Body of pancreas (tissue), 4 donors: ENCODE measurements around the gene EDEM1. TPM values are rescaled to one million over a fixed set of nuclear protein-coding genes. Genes with fewer than 3 reads are reported as not detected.
A peak's percentile ranks its signal among the peaks of the same experiment; 100 is the strongest.

Experiments
- ATAC-seq: fragments of 150-250 bp; one replicate; pipeline ENCODE4 v1.9.1; 2016
- DNase-seq, 4 donors: peaks; one replicate each; pipeline ENCODE4 v3.0.0-alpha.2; 2019
- H3K27ac ChIP-seq, 4 donors: fragments of 200-600 bp; sonication (generic); 1 replicate in 3 of 4; 2 replicates in 1 of 4; pipeline versions ENCODE4 v1.5.1 to v1.6.1; 2016 to 2019; ENCODE audit warnings: mild to moderate bottlenecking in 1 of 4, mixed read lengths in 1 of 4, moderate library complexity in 1 of 4
- H3K27me3 ChIP-seq, 2 donors: fragments of 200-600 bp; sonication (generic); one replicate each; pipeline ENCODE4 v1.6.0; 2016; ENCODE audit warnings: mild to moderate bottlenecking in 1 of 2
- H3K36me3 ChIP-seq, 2 donors: fragments of 200-600 bp; sonication (generic); replicated peaks in 1 of 2; 2 replicates each; pipeline ENCODE4 v1.5.1; 2016; ENCODE audit warnings: low read depth in 2 of 2; ENCODE audit not compliant: insufficient read depth in 1 of 2
- H3K4me1 ChIP-seq: fragments of 200-600 bp; sonication (generic); one replicate; pipeline ENCODE4 v1.6.0; 2016
- H3K4me3 ChIP-seq, 2 donors: fragments of 200-600 bp; sonication (generic); 1 replicate in 1 of 2; 2 replicates in 1 of 2; pipeline ENCODE4 v1.5.1; 2016 to 2019
- H3K9me3 ChIP-seq, 3 donors: fragments of 200-600 bp; sonication (generic); 1 replicate in 2 of 3; 2 replicates in 1 of 3; pipeline ENCODE4 v1.5.1; 2016
- POLR2A ChIP-seq, 3 donors: fragments of 450-650 bp; IDR thresholded peaks; one replicate each; pipeline ENCODE4 v1.6.1; 2016; ENCODE audit warnings: antibody characterized with exemption in 3 of 3, mild to moderate bottlenecking in 2 of 3
- WGBS, 2 donors: methylation state at CpG; one replicate each; pipeline ENCODE4 v1.1.5; 2017; 5-methylcytosine and 5-hydroxymethylcytosine counted together
- intact Hi-C: fragments of 100-400 bp; cut with DNase I; formaldehyde crosslinking; loops from one replicate; pipeline ENCODE4 v1.15.1; 2023
- total RNA-seq, 2 donors: library from RNA; depleted of rRNA; stranded (reverse); fragments of >200 nt; gene quantifications; one replicate each; pipeline ENCODE4 v1.1.0, GENCODE V29; 2016
- TF ChIP-seq, protein P1 (sequence below), 7 experiments: fragments of 450-650 bp in 4 of 7; fragments of 200-600 bp in 3 of 7; sonication (generic) in 3 of 7; IDR thresholded peaks; one replicate each; pipeline ENCODE4 v1.5.1; 2016 to 2019; ENCODE audit warnings: antibody characterized with exemption in 7 of 7

The EDEM1 gene
- total RNA-seq, 2 donors from 2014 or later, result 23.9 to 46.1 TPM

- intact Hi-C loops, result no loop called here
- Histone ChIP-seq H3K4me3 (no peak overlapping the region), H3K27me3 (no peaks in the 10 kb centered on the region), H3K9me3 (no peaks in the 10 kb centered on the region), H3K27ac (no peak overlapping the region), H3K36me3 (peaks cover 0 to 3% of the 10 kb centered on the region in 2 donors), H3K4me1 (no peaks in the 10 kb centered on the region)
- 80 to 91% methylated on average over 10 to 11 of the region's 13 CpGs for WGBS, 2 donors
- ATAC-seq (no peak), DNase-seq (no peak)
- TF ChIP-seq, protein P1, sequence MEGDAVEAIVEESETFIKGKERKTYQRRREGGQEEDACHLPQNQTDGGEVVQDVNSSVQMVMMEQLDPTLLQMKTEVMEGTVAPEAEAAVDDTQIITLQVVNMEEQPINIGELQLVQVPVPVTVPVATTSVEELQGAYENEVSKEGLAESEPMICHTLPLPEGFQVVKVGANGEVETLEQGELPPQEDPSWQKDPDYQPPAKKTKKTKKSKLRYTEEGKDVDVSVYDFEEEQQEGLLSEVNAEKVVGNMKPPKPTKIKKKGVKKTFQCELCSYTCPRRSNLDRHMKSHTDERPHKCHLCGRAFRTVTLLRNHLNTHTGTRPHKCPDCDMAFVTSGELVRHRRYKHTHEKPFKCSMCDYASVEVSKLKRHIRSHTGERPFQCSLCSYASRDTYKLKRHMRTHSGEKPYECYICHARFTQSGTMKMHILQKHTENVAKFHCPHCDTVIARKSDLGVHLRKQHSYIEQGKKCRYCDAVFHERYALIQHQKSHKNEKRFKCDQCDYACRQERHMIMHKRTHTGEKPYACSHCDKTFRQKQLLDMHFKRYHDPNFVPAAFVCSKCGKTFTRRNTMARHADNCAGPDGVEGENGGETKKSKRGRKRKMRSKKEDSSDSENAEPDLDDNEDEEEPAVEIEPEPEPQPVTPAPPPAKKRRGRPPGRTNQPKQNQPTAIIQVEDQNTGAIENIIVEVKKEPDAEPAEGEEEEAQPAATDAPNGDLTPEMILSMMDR (IDR thresholded peaks at IDR 0.05), result no peak
- TF ChIP-seq POLR2A (IDR thresholded peaks at IDR 0.05), result no peak
These were observed 34.9 kb downstream of the EDEM1 start for GRCh38 chr3:5222283-5223005.

GRCh38 chr3:5226783-5227182 is 39.3 kb downstream of the EDEM1 start:
- H3K27ac ChIP-seq, result no peak overlapping the region
- DNase-seq, result no peak
- WGBS, 2 donors, result 33 to 38% methylated on average over 6 of the region's 6 CpGs
- ATAC-seq, result no peak
- TF ChIP-seq POLR2A (IDR thresholded peaks at IDR 0.05), result no peak
- TF ChIP-seq, protein P1 (IDR thresholded peaks at IDR 0.05), result peak in 5 of 7 experiments; percentile 12 to 51 (median 40)
- no peaks in the 10 kb centered on the region for H3K9me3 ChIP-seq
- H3K36me3 ChIP-seq, result no peaks in the 10 kb centered on the region
- no peaks in the 10 kb centered on the region for H3K4me1 ChIP-seq
- intact Hi-C loops, result no loop called here
- no peaks in the 10 kb centered on the region for H3K27me3 ChIP-seq
- no peak overlapping the region for H3K4me3 ChIP-seq

DNA sequence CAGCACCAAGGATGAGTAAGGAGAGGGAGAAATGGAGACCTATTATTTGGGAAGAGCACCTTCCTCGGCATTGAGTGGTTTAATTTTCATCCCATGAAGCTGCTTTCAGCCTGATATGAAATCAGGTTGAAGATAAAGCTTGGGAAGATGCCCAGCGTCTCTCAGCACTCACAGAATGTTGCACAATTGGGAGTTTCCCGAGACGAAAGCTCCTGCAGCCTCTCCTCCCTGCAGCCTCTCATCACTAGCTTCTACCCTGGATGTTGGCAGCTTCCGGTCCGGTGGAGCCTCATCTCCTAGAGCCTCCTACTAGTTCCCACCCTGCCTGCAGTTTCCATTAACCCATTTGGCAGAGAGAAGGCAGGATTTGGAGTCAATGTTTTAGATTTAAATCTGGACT is 40.3 kb downstream of the EDEM1 start:
- DNase-seq (no peak), ATAC-seq (no peak)
- TF ChIP-seq POLR2A (IDR thresholded peaks at IDR 0.05), result no peak
- TF ChIP-seq, protein P1 (IDR thresholded peaks at IDR 0.05), result no peak
- 41 to 44% methylated on average over 6 of the region's 6 CpGs for WGBS, 2 donors
- Histone ChIP-seq H3K36me3 (no peaks in the 10 kb centered on the region), H3K4me3 (no peak overlapping the region), H3K4me1 (no peaks in the 10 kb centered on the region), H3K27ac (no peak overlapping the region), H3K27me3 (no peaks in the 10 kb centered on the region), H3K9me3 (no peaks in the 10 kb centered on the region)
- intact Hi-C loops, result no loop called here

DNA sequence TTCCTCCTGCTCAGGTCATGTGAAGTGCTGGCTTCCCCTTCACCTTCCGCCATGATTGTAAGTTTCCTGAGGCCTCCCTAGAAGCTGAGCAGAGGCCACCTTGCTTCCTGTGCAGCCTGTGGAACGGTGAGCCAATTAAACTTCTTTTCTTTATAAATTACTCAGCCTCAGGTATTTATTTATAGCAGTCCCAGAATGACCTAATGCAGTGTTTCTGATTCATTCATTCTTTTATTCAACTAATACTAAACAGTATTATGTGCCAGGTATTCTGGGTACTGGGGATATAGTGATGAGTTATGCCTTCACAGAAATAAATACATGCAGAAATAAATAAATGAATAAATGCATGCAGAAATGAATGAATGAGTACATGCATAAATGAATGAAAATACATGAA is 41.9 kb downstream of the EDEM1 start:
- no peaks in the 10 kb centered on the region for H3K4me1 ChIP-seq
- intact Hi-C loops, result no loop called here
- TF ChIP-seq, protein P1 (IDR thresholded peaks at IDR 0.05), result no peak
- no peak for TF ChIP-seq POLR2A (IDR thresholded peaks at IDR 0.05)
- ATAC-seq (no peak), DNase-seq (no peak)
- H3K27ac ChIP-seq, result no peak overlapping the region
- 56 to 63% methylated on average over 2 of the region's 2 CpGs for WGBS, 2 donors
- no peak overlapping the region for H3K4me3 ChIP-seq
- no peaks in the 10 kb centered on the region for H3K9me3 ChIP-seq
- H3K36me3 ChIP-seq, result no peaks in the 10 kb centered on the region
- no peaks in the 10 kb centered on the region for H3K27me3 ChIP-seq

DNA sequence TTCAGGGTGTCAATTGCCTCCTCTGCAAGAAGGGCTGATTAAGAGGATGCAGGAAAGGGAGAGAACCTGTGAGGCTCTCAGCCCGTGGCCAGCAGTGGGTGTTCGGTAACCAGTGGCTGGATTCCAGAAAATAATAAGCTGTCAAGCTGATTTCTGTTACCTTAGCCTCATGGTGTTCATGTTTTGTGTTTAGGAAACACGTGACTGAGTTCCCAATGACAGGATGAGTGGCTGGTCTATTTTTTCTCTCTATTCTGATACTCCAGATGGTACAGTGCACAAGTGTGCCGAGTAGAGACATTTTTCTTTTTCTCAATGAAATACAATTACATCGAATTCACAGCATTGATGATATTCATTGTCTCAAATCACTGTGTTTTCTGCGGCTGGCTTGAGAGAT is 43.6 kb downstream of the EDEM1 start:
- WGBS, 2 donors, result 41 to 47% methylated on average over 6 of the region's 6 CpGs
- no peak for ATAC-seq
- H3K4me3 ChIP-seq, result no peak overlapping the region
- no peaks in the 10 kb centered on the region for H3K27me3 ChIP-seq
- TF ChIP-seq, protein P1 (IDR thresholded peaks at IDR 0.05), result no peak
- no peak for TF ChIP-seq POLR2A (IDR thresholded peaks at IDR 0.05)
- intact Hi-C loops, result no loop called here
- H3K36me3 ChIP-seq, result no peaks in the 10 kb centered on the region
- no peak for DNase-seq
- H3K4me1 ChIP-seq, result no peaks in the 10 kb centered on the region
- no peaks in the 10 kb centered on the region for H3K9me3 ChIP-seq
- H3K27ac ChIP-seq, result no peak overlapping the region
